C4-2B (cell line): ENCODE measurements around the gene KCNQ1.

Source experiments
- CTCF ChIP-seq: fragments of 450-650 bp; conservative IDR thresholded peaks from 2 replicates; pipeline ENCODE4 v1.5.1; 2017; ENCODE audit warnings: mild to moderate bottlenecking
- ZFX ChIP-seq: fragments of 450-650 bp; IDR thresholded peaks from 2 replicates; pipeline ENCODE4 v1.6.1; 2017

GRCh38 chr11:2859699-2860037, 414.9 kb downstream of the KCNQ1 start:
- TF ChIP-seq CTCF, result no peak
- TF ChIP-seq ZFX, result no peak
